GM23338 (cell line): ENCODE results near the gene TBC1D2B. TPM values are rescaled to one million over a fixed set of nuclear protein-coding genes. Genes with fewer than 3 reads are reported as not detected.

ENCODE experiments used
- ATAC-seq: fragments of 200-7000 bp; cut with Tn5 transposase; 3 replicates; pipeline ENCODE4 v1.9.1; 2020
- DNase-seq: peaks from one replicate; pipeline ENCODE4 v3.0.0-alpha.2; 2015; ENCODE audit warnings: low spot score
- H2AFZ ChIP-seq: fragments of 200-600 bp; sonication (generic); 2 replicates; pipeline ENCODE4 v1.8.0; 2016; ENCODE audit warnings: antibody characterized with exemption, mild to moderate bottlenecking, moderate library complexity
- H3F3A ChIP-seq: fragments of 200-600 bp; sonication (generic); replicated peaks from 2 replicates; pipeline ENCODE4 v1.8.0; 2017; ENCODE audit warnings: antibody characterized with exemption, mixed run types, low read depth
- H3K27ac ChIP-seq: fragments of 200-600 bp; sonication (generic); 2 replicates; pipeline ENCODE4 v1.6.1; 2016; ENCODE audit warnings: low read depth
- H3K27me3 ChIP-seq: fragments of 200-600 bp; sonication (generic); 2 replicates; pipeline ENCODE4 v1.8.0; 2016; ENCODE audit warnings: mild to moderate bottlenecking, mixed run types, moderate library complexity; ENCODE audit not compliant: insufficient read depth
- H3K36me3 ChIP-seq: fragments of 200-600 bp; sonication (generic); 2 replicates; pipeline ENCODE4 v1.8.0; 2016; ENCODE audit warnings: mild to moderate bottlenecking; ENCODE audit not compliant: insufficient read depth
- H3K4me1 ChIP-seq: fragments of 200-600 bp; sonication (generic); 2 replicates; pipeline ENCODE4 v1.8.0; 2016; ENCODE audit warnings: mild to moderate bottlenecking, moderate library complexity; ENCODE audit not compliant: insufficient read depth
- H3K4me2 ChIP-seq: fragments of 200-600 bp; sonication (generic); 2 replicates; pipeline ENCODE4 v1.7.1; 2017; ENCODE audit warnings: mixed run types
- H3K4me3 ChIP-seq: fragments of 200-600 bp; sonication (generic); 2 replicates; pipeline ENCODE4 v1.6.1; 2016; ENCODE audit warnings: mixed run types
- H3K79me2 ChIP-seq: fragments of 200-600 bp; sonication (generic); replicated peaks from 2 replicates; pipeline ENCODE4 v1.8.0; 2017; ENCODE audit warnings: mild to moderate bottlenecking; ENCODE audit not compliant: insufficient read depth
- H3K9me2 ChIP-seq: fragments of 200-600 bp; sonication (generic); 2 replicates; pipeline ENCODE4 v1.8.0; 2017; ENCODE audit not compliant: insufficient read depth
- H4K20me1 ChIP-seq: fragments of 200-600 bp; sonication (generic); replicated peaks from 2 replicates; pipeline ENCODE4 v1.8.0; 2017; ENCODE audit warnings: mild to moderate bottlenecking; ENCODE audit not compliant: insufficient read depth
- H3K27ac Mint-ChIP-seq: 2 replicates; pipeline ENCODE4 v1.8.0; 2020; ENCODE audit warnings: inconsistent platforms, mild to moderate bottlenecking, moderate library complexity, mixed read lengths
- H3K27me3 Mint-ChIP-seq: 3 replicates; pipeline ENCODE4 v1.8.0; 2022; ENCODE audit warnings: low read depth, mild to moderate bottlenecking, moderate library complexity, mixed read lengths, inconsistent platforms; ENCODE audit not compliant: insufficient read depth, poor library complexity
- H3K36me3 Mint-ChIP-seq: 3 replicates; pipeline ENCODE4 v1.8.0; 2021; ENCODE audit warnings: low read depth, mild to moderate bottlenecking, inconsistent platforms, moderate library complexity, mixed read lengths
- H3K4me1 Mint-ChIP-seq: 3 replicates; pipeline ENCODE4 v1.8.0; 2020; ENCODE audit warnings: mild to moderate bottlenecking, inconsistent platforms, mixed read lengths
- H3K4me3 Mint-ChIP-seq: 3 replicates; pipeline ENCODE4 v1.8.0; 2021; ENCODE audit warnings: moderate library complexity, mild to moderate bottlenecking, inconsistent platforms, mixed read lengths
- H3K9me3 Mint-ChIP-seq: 3 replicates; pipeline ENCODE4 v1.8.0; 2020; ENCODE audit warnings: moderate library complexity, mild to moderate bottlenecking, inconsistent platforms, mixed read lengths
- EZH2 ChIP-seq: fragments of 200-600 bp; sonication (generic); IDR thresholded peaks from one replicate; pipeline ENCODE4 v1.8.0; 2017; ENCODE audit warnings: antibody characterized with exemption, mild to moderate bottlenecking, low read depth; ENCODE audit not compliant: unreplicated experiment
- JUNB ChIP-seq: IDR thresholded peaks from one replicate; pipeline ENCODE4 v1.6.1; 2016; ENCODE audit warnings: antibody characterized with exemption; ENCODE audit not compliant: unreplicated experiment
- NANOG ChIP-seq: IDR thresholded peaks from 2 replicates; pipeline ENCODE4 v1.6.1; 2016; ENCODE audit warnings: antibody characterized with exemption, borderline replicate concordance
- POLR2AphosphoS5 ChIP-seq: IDR thresholded peaks from 2 replicates; pipeline ENCODE4 v1.6.1; 2016; ENCODE audit warnings: antibody characterized with exemption, low read depth
- REST ChIP-seq: IDR thresholded peaks from one replicate; pipeline ENCODE4 v1.6.1; 2018; ENCODE audit warnings: antibody characterized with exemption; ENCODE audit not compliant: unreplicated experiment
- polyA plus RNA-seq: library from polyadenylated mRNA; unstranded; fragments of >200 nt; fragmentation: Nextera tagmentation; extraction: Ambion mirVana; gene quantifications from 2 replicates; pipeline ENCODE4 v1.2.1, GENCODE V29; 2016
- total RNA-seq: library from RNA; depleted of rRNA; stranded (reverse); fragments of >200 nt; shearing (Covaris generic); gene quantifications from 2 replicates; pipeline ENCODE4 v1.2.3, GENCODE V29; 2014
- TF ChIP-seq, protein P1 (sequence below), 2 experiments: fragments of 200-600 bp in 1 of 2; sonication (generic) in 1 of 2; conservative IDR thresholded peaks; 2 replicates each; pipeline versions ENCODE4 v1.5.1 to v1.6.1; 2016 to 2017; ENCODE audit warnings: antibody characterized with exemption in 2 of 2, low read depth in 2 of 2, mild to moderate bottlenecking in 2 of 2, moderate library complexity in 1 of 2
- TF ChIP-seq, protein P2 (sequence below): IDR thresholded peaks from 2 replicates; pipeline ENCODE4 v1.6.1; 2016; ENCODE audit warnings: antibody characterized with exemption

Gene TBC1D2B
- total and polyA plus RNA-seq, 2 experiments from 2014 or later, result 3.6 to 17.8 TPM

GRCh38 chr15:78071383-78071782, 6.1 kb downstream of the TBC1D2B start:
- H3K4me1 ChIP-seq, result peaks cover 71% of the 10 kb centered on the region
- peaks cover 67% of the 10 kb centered on the region for H3K4me1 Mint-ChIP-seq
- no peaks in the 10 kb centered on the region for H3K9me3 Mint-ChIP-seq
- H3K27me3 Mint-ChIP-seq, result no peaks in the 10 kb centered on the region
- no peaks in the 10 kb centered on the region for H3K36me3 ChIP-seq
- H3K27me3 ChIP-seq, result no peaks in the 10 kb centered on the region
- no peaks in the 10 kb centered on the region for H3K36me3 Mint-ChIP-seq
- H3K27ac ChIP-seq, result no peak overlapping the region
- no peaks in the 10 kb centered on the region; the same call in 1 of the 2 replicates for H3F3A ChIP-seq
- TF ChIP-seq, protein P1, sequence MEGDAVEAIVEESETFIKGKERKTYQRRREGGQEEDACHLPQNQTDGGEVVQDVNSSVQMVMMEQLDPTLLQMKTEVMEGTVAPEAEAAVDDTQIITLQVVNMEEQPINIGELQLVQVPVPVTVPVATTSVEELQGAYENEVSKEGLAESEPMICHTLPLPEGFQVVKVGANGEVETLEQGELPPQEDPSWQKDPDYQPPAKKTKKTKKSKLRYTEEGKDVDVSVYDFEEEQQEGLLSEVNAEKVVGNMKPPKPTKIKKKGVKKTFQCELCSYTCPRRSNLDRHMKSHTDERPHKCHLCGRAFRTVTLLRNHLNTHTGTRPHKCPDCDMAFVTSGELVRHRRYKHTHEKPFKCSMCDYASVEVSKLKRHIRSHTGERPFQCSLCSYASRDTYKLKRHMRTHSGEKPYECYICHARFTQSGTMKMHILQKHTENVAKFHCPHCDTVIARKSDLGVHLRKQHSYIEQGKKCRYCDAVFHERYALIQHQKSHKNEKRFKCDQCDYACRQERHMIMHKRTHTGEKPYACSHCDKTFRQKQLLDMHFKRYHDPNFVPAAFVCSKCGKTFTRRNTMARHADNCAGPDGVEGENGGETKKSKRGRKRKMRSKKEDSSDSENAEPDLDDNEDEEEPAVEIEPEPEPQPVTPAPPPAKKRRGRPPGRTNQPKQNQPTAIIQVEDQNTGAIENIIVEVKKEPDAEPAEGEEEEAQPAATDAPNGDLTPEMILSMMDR (conservative IDR thresholded peaks at IDR 0.05; ENCODE audit: low read depth in 2 of 2), result no peak
- TF ChIP-seq EZH2, result no peak
- TF ChIP-seq JUNB, result no peak
- peaks cover 4% of the 10 kb centered on the region; the same call in 1 of the 2 replicates for H3K9me2 ChIP-seq
- H3K27ac Mint-ChIP-seq, result 0 out of 2 replicates have a peak overlapping the region, but pooled peaks have one; percentile 36
- DNase-seq, result no peak
- no peak overlapping the region for H3K4me2 ChIP-seq
- H3K4me3 Mint-ChIP-seq, result no peak overlapping the region
- H3K4me3 ChIP-seq, result no peak overlapping the region
- peaks cover 10% of the 10 kb centered on the region; the same call in 1 of the 2 replicates for H4K20me1 ChIP-seq
- no peak for ATAC-seq
- no peak overlapping the region for H2AFZ ChIP-seq
- peaks cover 82% of the 10 kb centered on the region for H3K79me2 ChIP-seq

DNA sequence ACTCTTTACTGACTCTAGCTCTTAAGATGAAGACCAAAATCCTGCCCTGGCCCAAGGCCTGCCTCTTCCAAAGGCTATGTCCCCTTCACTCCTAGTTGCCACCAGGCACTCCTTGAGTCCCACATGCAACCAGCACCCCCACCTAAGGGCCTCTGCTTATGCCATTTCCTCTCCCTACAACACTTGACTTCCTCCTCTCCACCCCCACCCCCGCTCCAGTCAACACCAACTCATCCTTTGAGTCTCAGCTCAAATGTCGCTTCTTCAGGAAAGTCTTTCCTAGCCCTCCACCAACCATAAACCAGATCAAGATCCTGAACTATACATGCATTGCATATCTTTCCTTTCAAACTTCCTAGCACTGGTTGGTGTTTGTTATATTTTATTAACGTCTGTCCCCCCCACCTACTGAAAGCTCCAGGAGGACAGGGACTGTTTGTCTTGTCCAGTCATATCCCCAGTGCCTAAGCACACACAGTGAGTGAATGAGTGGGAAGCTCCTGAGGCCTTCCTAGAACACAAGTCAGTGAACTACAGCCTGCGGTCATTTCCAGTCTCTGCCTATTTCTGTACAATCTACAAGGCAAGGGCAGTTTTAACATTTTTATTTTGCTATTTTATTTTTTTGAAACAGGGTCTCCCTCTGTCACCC, 7.3 kb downstream of the TBC1D2B start:
- Histone ChIP-seq H3F3A (no peaks in the 10 kb centered on the region; the same call in 1 of the 2 replicates), H3K36me3 (no peaks in the 10 kb centered on the region), H3K79me2 (peaks cover 88% of the 10 kb centered on the region), H3K4me3 (no peak overlapping the region), H3K9me2 (peaks cover 4% of the 10 kb centered on the region; the same call in 1 of the 2 replicates), H4K20me1 (peaks cover 10% of the 10 kb centered on the region; the same call in 1 of the 2 replicates), H3K4me2 (peak overlapping the region; percentile 52), H3K4me1 (peaks cover 71% of the 10 kb centered on the region), H3K27me3 (no peaks in the 10 kb centered on the region), H3K27ac (peak overlapping the region; percentile 80), H2AFZ (no peak overlapping the region)
- DNase-seq (no peak), ATAC-seq (no peak)
- Mint-ChIP-seq H3K4me1 (peaks cover 67% of the 10 kb centered on the region), H3K9me3 (no peaks in the 10 kb centered on the region), H3K4me3 (peak overlapping the region; percentile 7; the same call in 1 of the 3 replicates), H3K36me3 (no peaks in the 10 kb centered on the region), H3K27me3 (no peaks in the 10 kb centered on the region), H3K27ac (peak overlapping the region; percentile 33; the same call in 1 of the 2 replicates)
- TF ChIP-seq REST (no peak), POLR2AphosphoS5 (no peak), NANOG (no peak)
- TF ChIP-seq, protein P2, sequence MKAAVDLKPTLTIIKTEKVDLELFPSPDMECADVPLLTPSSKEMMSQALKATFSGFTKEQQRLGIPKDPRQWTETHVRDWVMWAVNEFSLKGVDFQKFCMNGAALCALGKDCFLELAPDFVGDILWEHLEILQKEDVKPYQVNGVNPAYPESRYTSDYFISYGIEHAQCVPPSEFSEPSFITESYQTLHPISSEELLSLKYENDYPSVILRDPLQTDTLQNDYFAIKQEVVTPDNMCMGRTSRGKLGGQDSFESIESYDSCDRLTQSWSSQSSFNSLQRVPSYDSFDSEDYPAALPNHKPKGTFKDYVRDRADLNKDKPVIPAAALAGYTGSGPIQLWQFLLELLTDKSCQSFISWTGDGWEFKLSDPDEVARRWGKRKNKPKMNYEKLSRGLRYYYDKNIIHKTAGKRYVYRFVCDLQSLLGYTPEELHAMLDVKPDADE, result no peak
- TF ChIP-seq, protein P1 (conservative IDR thresholded peaks at IDR 0.05; ENCODE audit: low read depth in 2 of 2), result no peak
